Posterior vena cava (tissue), 2 donors: ENCODE results near the gene ACYP1. TPM values are rescaled to one million over a fixed set of nuclear protein-coding genes. Genes with fewer than 3 reads are reported as not detected.

Experiments used
- DNase-seq: peaks from one replicate; pipeline ENCODE4 v3.0.0-alpha.2; 2020; ENCODE audit warnings: low spot score
- intact Hi-C, 2 donors: fragments of 100-400 bp; cut with DNase I; formaldehyde crosslinking; loops; one replicate each; pipeline versions ENCODE4 v1.14.1 to v1.14.2; 2022 to 2023
- total RNA-seq, 2 donors: library from RNA; stranded (reverse); fragmentation: NEBNext Ultra II Directional; extraction: Animal tissue kit (Norgen Biotek cat#: 25700); gene quantifications; one replicate each; pipeline ENCODE4 v1.2.1, GENCODE V29; 2021
- donor health status: DM: yes; HTN: yes; CAD: no.
- donor health status: DM: yes; HTN: yes; CAD: no.

Gene ACYP1
- total RNA-seq, 2 donors from 2014 or later: 8.2 to 11.5 TPM

- no peak for DNase-seq
- intact Hi-C loops: no loop called here
These were observed 60.4 kb downstream of the ACYP1 start for GRCh38 chr14:75003250-75004027.

Other genes starting within 250 kb of the ACYP1 start
- gene PROX2, start 187.9 kb downstream of the ACYP1 start, total RNA-seq: not detected
- gene DLST, start 182.1 kb downstream of the ACYP1 start, total RNA-seq: 10 to 100 TPM; 70.4 to 85.0 TPM
- gene RPS6KL1, start 140.8 kb downstream of the ACYP1 start, total RNA-seq: 10 to 100 TPM in 1 of 2 donors, 1 to 10 TPM in 1; 9.6 to 17.0 TPM
- 10 to 100 TPM in 1 of 2 donors, 1 to 10 TPM in 1; 7.7 to 11.2 TPM for gene PGF, start 108.4 kb downstream of the ACYP1 start, total RNA-seq
- 10 to 100 TPM; 22.3 to 29.5 TPM for gene EIF2B2, start 61.1 kb downstream of the ACYP1 start, total RNA-seq
- gene MLH3, start 12.6 kb downstream of the ACYP1 start, total RNA-seq: 10 to 100 TPM; 27.2 to 28.2 TPM
- gene ZC2HC1C, start 5.6 kb upstream of the ACYP1 start, total RNA-seq: 1 to 10 TPM in 1 of 2 donors, under 1 TPM in 1; 0.46 to 2.3 TPM
- gene NEK9, start 63.0 kb upstream of the ACYP1 start, total RNA-seq: 10 to 100 TPM; 68.7 to 86.2 TPM
- gene TMED10, start 112.6 kb upstream of the ACYP1 start, total RNA-seq: 100 to 1,000 TPM; 259 to 311 TPM
- 100 to 1,000 TPM; 485 to 992 TPM for gene FOS, start 214.8 kb upstream of the ACYP1 start, total RNA-seq